Measurements from ENCODE around the gene PIBF1. TPM values are rescaled to one million over a fixed set of nuclear protein-coding genes. Genes with fewer than 3 reads are reported as not detected.

Gene PIBF1
- total RNA-seq, 1 experiment from 2014 or later, result 4.8 TPM

- DNase-seq (no peak), ATAC-seq (no peak)
- H3K27me3 ChIP-seq (ENCODE audit: low read length), result no peaks in the 10 kb centered on the region
- H3K4me1 ChIP-seq (ENCODE audit: insufficient read depth, low read length), result no peaks in the 10 kb centered on the region
- intact Hi-C loops (cut with micrococcal nuclease), result no loop called here
- no peaks in the 10 kb centered on the region for H3K9me3 ChIP-seq (ENCODE audit: low read length)
- ChIA-PET POLR2A (ENCODE audit: unreplicated experiment) (no interaction called here), CTCF (no interaction called here)
- TF ChIP-seq EZH2 (IDR thresholded peaks at IDR 0.05; ENCODE audit: low read length, unreplicated experiment) (no peak), CTCF (conservative IDR thresholded peaks at IDR 0.05; ENCODE audit: low read depth, low read length) (no peak), EZH2phosphoT487 (IDR thresholded peaks at IDR 0.05; ENCODE audit: borderline replicate concordance, low read length) (no peak)
- no peak overlapping the region for H2AFZ ChIP-seq (ENCODE audit: low read length)
- H3K27ac ChIP-seq (ENCODE audit: low read length), result no peak overlapping the region
- H3K36me3 ChIP-seq (ENCODE audit: low read depth, low read length), result no peaks in the 10 kb centered on the region
- no peak overlapping the region for H3K4me3 ChIP-seq (ENCODE audit: low read length)
- no peaks in the 10 kb centered on the region for H4K20me1 ChIP-seq (ENCODE audit: low read length)
- H3F3A ChIP-seq (ENCODE audit: low read length, unreplicated experiment), result no peaks in the 10 kb centered on the region
- H3K9ac ChIP-seq (ENCODE audit: low read length), result no peak overlapping the region
- no peak overlapping the region for H3K4me2 ChIP-seq (ENCODE audit: low read length)
- no peaks in the 10 kb centered on the region for H3K79me2 ChIP-seq (ENCODE audit: low read length)
- H3K9me2 ChIP-seq (replicated peaks; ENCODE audit: low read length), result no peaks in the 10 kb centered on the region
- BruUV-seq (replicated peaks), result no TSS peak
These were observed 220.0 kb downstream of the PIBF1 start for GRCh38 chr13:73001971-73002370.

GRCh38 chr13:73011751-73012150 is 229.8 kb downstream of the PIBF1 start:
- CTCF ChIA-PET, result no interaction called here
- Histone ChIP-seq H3K36me3 (ENCODE audit: low read depth, low read length) (no peaks in the 10 kb centered on the region), H3F3A (ENCODE audit: low read length, unreplicated experiment) (no peaks in the 10 kb centered on the region), H3K9ac (ENCODE audit: low read length) (no peak overlapping the region), H3K79me2 (ENCODE audit: low read length) (no peaks in the 10 kb centered on the region), H3K4me2 (ENCODE audit: low read length) (no peak overlapping the region), H4K20me1 (ENCODE audit: low read length) (no peaks in the 10 kb centered on the region), H3K27me3 (ENCODE audit: low read length) (no peaks in the 10 kb centered on the region), H3K27ac (ENCODE audit: low read length) (no peak overlapping the region), H3K9me2 (replicated peaks; ENCODE audit: low read length) (no peaks in the 10 kb centered on the region), H3K9me3 (ENCODE audit: low read length) (no peaks in the 10 kb centered on the region), H3K4me1 (ENCODE audit: insufficient read depth, low read length) (no peaks in the 10 kb centered on the region), H3K4me3 (ENCODE audit: low read length) (no peak overlapping the region), H2AFZ (ENCODE audit: low read length) (no peak overlapping the region)
- BruUV-seq (replicated peaks), result no TSS peak
- TF ChIP-seq CTCF (conservative IDR thresholded peaks at IDR 0.05; ENCODE audit: low read depth, low read length), result no peak
- no peak for TF ChIP-seq EZH2phosphoT487 (IDR thresholded peaks at IDR 0.05; ENCODE audit: borderline replicate concordance, low read length)
- no peak for TF ChIP-seq EZH2 (IDR thresholded peaks at IDR 0.05; ENCODE audit: low read length, unreplicated experiment)
- POLR2A ChIA-PET (ENCODE audit: unreplicated experiment), result no interaction called here
- intact Hi-C loops (cut with micrococcal nuclease), result no loop called here
- ATAC-seq, result no peak
- DNase-seq, result no peak

- no peak for DNase-seq
- Histone ChIP-seq H3K9ac (ENCODE audit: low read length) (no peak overlapping the region), H3K36me3 (ENCODE audit: low read depth, low read length) (no peaks in the 10 kb centered on the region), H3K4me1 (ENCODE audit: insufficient read depth, low read length) (peaks cover 17% of the 10 kb centered on the region), H2AFZ (ENCODE audit: low read length) (no peak overlapping the region), H4K20me1 (ENCODE audit: low read length) (no peaks in the 10 kb centered on the region), H3K9me2 (replicated peaks; ENCODE audit: low read length) (no peaks in the 10 kb centered on the region), H3F3A (ENCODE audit: low read length, unreplicated experiment) (no peaks in the 10 kb centered on the region), H3K27me3 (ENCODE audit: low read length) (no peaks in the 10 kb centered on the region), H3K27ac (ENCODE audit: low read length) (no peak overlapping the region), H3K9me3 (ENCODE audit: low read length) (no peaks in the 10 kb centered on the region), H3K4me2 (ENCODE audit: low read length) (no peak overlapping the region), H3K79me2 (ENCODE audit: low read length) (no peaks in the 10 kb centered on the region), H3K4me3 (ENCODE audit: low read length) (no peak overlapping the region)
- no peak for TF ChIP-seq EZH2phosphoT487 (IDR thresholded peaks at IDR 0.05; ENCODE audit: borderline replicate concordance, low read length)
- no peak for TF ChIP-seq EZH2 (IDR thresholded peaks at IDR 0.05; ENCODE audit: low read length, unreplicated experiment)
- TF ChIP-seq CTCF (conservative IDR thresholded peaks at IDR 0.05; ENCODE audit: low read depth, low read length), result no peak
- no TSS peak for BruUV-seq (replicated peaks)
- ChIA-PET POLR2A (ENCODE audit: unreplicated experiment) (no interaction called here), CTCF (no interaction called here)
- intact Hi-C loops (cut with micrococcal nuclease), result no loop called here
- ATAC-seq, result no peak
These were observed 233.9 kb downstream of the PIBF1 start for GRCh38 chr13:73015805-73016204.

All from PC-3 (cell line).